ENCODE results near the gene SLC37A2.

SLC37A2 gene

DNA sequence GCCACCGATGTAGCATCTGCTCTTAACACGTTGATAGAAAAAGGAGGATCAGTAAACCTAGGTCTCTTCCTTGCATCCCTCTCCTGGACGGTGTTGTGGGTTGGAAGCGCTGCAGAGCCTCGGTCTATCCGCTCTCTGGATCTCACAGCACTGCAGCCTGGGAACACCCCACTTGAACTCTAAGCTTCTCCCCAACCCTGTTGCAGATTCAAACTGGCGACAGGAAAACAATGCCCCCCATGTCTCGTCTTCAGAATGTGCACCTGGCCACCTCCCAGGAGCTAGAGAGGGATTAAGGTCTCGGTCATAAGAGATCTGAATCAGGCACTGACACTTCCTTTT is 47.9 kb downstream of the SLC37A2 start:
- no peak for DNase-seq (ENCODE audit: low spot score)

DNA sequence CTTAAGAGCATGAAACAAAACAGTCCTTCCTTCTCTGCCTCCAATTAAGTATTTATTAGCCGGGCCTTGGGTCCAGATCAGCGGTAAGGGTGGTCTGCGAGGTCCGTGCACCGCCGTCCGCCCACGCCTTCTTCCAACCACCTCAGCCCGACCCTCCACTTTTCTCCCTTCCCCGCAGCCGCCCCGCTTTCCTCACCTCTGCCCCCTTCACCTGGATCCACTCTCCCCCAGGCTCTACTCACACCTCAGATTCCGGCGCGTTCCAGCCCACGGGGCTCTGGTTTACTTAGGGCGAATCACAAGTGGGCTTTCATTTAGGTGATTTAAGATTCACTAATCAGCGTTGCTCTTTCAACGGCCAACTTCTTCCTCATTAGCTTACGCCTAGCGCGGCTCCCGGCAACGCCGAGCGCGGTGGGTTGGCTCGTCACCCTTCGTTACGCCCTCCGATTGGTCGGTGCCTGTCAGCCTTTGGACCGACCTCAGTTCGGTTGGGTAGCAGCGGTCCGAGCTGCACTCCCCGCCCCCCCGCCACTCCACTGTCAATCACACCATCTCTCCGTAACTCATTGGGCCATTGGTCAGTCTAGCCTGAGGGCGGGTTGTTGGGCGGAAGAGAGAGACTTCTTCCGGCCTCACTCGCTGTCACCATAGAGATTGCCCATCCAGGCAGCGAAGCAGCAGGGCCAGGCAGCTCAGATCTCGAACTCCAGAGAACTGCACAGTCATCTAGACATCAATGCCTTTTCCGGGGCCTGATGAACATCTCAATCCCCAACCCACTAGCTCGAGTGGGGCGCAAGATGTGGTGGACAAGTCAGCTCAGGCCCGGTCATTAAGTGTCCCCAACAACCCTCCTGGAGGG is 48.5 kb downstream of the SLC37A2 start, which contains the start of gene TMEM218:
Gene TMEM218 (minus strand): TSS at position 284 of the 865 bp plus-strand sequence. CDS start 9,385 bp downstream, outside the sequence.
- DNase-seq (ENCODE audit: low spot score) = peak; percentile 98

DNA sequence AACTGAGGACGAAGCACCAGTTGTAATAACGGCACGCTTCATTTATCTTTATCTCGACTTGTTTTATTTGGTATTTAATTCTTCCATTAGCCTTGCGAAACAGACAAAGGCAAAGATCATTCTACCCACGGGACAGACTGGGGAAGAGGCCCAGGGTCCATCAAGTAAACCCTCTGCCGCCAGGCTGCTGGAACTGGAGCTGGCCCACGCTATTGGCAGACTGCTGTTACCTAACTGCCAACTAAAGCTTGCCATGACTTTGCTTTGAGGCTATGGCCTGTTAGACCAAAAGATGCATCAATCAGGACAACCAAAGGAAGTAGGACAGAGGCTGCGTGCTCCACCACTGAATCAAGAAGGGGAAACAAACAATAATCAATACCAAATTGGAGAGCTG is 49.1 kb downstream of the SLC37A2 start:
- no peak for DNase-seq (ENCODE audit: low spot score)

DNA sequence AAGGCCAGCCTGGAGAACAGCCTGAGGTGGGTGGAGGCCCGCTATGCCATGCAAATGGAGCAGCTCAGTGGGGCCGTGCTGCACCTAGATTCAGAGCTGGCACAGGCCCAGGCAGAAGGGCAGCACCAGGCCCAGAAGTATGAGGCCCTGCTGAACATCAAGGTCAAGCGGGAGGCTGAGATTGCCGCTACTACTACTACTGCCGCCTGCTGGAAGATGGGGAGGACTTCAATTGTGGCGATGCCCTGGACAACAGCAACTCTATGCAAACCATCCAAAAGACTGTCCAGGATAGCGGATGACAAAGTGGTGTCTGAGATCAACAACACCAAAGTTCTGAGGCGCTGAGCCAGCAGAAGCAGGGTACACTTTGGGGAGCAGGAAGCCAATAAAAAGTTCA is 51.4 kb downstream of the SLC37A2 start:
- DNase-seq (ENCODE audit: low spot score) = no peak

DNA sequence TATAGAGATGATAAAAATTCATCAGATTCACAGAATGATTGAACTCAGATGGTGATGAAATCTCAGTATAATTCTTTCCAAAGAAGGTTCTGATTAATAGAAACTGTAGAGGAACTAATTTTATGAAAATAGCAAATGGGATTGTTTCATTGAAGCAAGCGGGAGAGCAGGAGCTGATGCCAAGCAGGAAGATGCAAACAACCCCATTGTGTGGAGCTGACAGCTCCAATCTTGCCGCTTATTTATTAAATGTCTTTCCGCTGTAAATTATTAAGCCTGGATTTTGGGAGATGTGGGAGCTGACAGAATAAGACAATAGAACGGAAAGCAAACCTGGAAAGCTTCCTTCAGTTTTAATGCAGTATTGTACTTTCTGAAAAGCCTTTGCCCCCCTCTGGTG is 54.3 kb downstream of the SLC37A2 start:
- no peak for DNase-seq (ENCODE audit: low spot score)

DNA sequence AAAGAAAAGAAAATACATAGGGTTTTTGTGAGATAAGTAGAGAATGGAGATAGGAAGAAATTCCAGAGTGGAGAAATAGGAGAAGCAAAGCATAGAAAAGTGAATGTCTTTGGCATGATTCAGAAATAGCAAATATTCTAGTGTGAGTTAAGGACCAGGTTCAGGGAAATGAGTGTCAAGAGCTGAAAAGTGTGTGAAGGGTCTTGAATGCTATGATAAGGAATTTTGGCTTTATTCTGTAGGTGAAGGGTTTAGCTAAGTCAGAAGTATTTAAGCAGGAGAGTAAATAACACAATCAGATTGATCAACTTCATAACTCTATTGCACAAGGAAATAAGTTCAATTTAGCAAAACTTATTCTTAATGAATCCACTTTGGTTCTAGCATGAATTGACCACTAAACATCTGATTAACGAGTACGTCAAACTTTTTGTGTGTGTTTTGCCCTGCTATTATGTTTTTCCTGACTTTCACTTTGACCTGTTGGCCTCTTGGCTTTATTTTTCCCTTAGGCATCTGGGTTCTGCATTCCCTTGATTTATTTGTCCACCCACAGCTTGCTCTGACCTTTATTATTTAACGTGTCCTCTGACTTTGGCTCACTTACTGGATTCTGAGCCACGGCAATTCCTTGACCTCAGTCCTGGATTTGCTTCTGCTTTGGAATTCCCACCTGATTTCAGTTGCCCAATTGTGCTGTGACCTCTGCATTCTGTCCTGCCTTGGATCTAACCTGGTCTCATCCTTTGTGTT is 60.3 kb downstream of the SLC37A2 start:
- no peak for DNase-seq (ENCODE audit: low spot score)

DNA sequence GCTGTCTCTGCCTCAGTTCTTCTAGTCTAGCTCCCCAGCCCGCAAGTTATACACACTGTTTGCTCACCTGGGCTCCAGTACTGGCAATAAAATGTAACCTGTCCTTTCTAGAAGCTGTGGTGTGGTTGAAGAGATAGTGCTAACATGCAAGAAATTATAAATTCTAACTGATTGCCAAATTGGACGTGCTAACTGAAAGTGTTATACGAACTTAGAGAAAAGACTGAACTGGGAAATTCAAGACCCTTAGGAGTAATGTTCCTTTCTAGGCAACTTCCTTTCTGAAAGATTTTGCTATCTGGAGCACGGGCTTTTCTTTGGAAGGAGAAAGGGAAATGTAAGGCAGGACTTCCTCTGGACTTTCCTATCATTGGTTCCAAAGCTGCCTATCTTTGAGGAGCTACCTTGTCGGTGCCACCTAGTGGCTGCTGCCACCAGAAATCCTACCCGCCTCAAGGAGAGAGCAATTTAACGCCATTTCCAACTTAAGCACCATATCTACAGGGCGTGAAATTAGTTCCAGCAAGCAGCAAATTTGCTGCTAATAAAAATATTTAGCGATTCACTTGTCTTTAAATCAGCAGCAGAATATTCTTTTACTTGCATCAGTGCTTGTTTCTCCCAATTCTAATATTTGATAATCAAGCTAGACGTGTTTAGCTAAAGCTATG is 61.0 kb downstream of the SLC37A2 start:
- DNase-seq (ENCODE audit: low spot score) = no peak

DNA sequence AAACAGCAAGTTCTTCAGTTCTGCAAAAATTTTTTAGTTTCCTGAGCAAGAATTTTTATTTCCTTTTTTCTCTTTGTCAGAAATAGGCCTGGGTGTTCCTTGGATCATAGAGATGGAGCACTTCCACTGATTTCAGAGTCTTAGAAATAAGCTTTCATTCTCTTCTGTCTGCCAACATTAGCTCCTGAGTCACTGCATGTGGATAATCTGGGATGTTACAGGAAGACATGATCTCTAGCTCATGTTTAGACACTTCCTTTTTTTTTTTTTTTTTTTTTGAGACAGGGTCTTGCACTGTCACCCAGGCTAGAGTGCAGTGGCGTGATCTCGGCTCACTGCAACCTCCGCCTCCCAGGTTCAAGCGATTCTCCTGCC is 61.5 kb downstream of the SLC37A2 start:
- DNase-seq (ENCODE audit: low spot score) = no peak

DNA sequence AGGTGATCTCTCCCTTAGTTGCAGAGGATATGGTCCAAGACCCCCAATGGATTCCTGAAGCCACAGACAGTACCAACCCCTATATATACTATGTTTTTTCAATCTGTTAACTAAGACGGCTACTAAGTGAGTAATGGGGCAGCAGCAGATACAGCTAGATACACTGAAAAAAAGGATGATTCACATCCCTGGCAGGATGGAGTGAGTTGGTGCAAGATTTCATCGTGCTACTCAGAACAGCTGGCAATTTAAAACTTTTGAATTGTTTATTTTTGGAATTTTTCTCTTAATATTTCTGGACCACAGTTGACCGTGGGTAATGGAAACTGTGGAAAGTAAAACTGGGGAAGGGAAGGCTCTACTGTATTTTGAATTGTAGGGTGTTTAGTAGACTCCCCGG is 65.3 kb downstream of the SLC37A2 start:
- DNase-seq (ENCODE audit: low spot score) = no peak

DNA sequence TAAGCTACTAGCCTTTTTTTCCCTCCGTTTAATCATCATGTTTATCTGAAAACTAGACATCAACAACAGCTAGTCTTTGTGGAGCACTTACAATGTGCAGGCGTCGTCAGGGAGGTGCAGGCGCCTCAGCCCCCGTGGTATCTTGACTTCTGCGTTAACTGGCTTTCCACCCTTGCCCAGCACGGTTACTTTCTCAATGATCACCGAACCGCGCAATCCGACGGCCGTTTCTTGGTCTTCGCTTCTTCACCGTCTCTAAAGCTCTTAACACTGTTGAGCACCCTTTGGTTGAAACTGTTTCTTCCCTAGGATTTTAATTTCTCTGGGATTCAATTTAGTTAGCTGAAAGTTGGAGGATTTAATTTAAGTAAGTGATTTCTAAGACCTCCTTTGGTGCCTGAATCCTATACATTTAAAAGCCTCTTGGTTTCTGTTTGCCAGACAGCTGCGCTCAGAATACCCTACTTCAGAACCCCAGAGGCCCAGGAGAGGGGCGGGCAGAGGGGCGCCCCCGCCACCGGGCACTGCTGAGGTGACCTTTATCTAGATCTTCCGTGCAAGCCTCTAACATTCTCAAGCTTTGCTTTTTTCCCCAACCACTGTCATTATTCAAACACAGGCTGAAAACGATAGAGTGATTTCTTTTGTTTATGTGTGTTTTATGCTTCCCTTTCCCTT is 66.3 kb downstream of the SLC37A2 start:
- DNase-seq (ENCODE audit: low spot score) = no peak

DNA sequence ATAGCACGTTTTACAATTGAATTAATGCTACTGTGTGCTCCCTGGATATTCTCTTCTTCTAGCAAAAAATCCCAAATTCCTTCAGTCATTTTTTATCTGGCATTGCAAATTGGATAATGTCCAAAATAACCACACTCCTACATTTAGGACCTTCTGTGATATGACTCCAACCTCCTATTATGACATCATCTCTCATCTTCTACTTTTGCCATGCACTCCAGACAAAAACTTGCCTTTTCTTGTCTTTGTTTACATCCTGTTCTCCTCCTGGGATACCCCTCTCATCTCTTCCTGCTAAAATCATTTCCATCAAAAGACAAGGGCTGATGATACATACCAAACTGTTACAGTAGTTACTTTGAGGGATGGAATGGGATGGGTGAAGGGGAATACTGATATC is 69.0 kb downstream of the SLC37A2 start:
- no peak for DNase-seq (ENCODE audit: low spot score)

DNA sequence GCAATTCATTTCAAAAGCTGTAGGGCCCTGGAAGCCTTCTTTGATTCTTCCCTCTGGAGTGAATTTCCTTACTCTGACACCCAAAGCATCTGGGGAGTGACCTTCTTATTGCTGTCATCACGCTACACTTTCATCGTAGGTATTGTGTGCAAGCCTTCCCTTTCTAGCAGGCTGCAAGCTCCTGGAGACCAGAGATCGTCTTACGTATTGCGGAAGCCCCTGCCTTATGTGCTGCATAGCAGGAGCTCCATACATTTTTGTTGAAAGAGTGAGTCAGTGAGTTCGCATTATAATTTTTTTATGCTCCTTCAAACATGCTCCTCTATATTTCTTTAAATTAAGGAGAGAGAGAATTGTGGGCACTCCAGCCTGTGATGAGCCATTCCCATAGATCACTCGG is 69.5 kb downstream of the SLC37A2 start:
- DNase-seq (ENCODE audit: low spot score) = no peak

DNA sequence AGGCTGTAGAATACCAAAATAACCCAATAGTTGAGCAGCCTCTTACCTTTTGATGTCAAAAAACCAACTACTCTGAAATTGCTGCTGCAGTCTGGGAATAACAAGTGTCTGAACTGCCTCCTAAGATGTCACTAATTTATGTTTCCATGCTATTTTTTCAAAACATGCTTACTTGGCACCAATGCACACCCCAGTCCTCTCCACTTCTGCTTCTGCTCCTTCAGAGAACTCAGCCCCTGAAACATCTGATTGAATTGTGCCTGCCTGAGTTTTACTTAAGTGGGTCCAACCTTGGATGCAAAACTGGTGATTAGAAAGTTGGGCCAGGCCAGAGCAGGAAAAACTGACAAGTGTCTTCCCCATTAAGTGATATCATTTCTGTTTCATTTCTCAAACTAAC is 72.9 kb downstream of the SLC37A2 start:
- DNase-seq (ENCODE audit: low spot score) = no peak

DNA sequence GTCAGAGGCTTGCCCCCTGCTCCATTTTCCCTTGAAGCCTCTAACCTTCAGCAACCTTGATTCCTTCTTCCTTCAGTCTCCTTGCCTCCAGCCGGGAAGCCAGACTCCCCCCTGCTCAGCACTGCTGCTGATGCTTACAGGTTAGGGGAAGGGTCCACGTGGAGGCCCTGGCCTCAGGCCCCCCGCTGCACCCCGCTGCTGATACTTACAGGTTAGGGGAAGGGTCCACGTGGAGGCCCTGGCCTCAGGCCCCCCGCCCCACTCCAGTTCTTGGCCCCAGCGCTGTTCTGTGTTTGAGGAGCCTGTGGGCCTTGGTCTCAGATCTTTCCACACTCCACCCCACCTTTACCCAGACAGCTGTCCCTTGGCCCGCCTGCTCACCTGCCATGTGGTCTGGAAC is 75.9 kb downstream of the SLC37A2 start:
- DNase-seq (ENCODE audit: low spot score) = no peak

DNA sequence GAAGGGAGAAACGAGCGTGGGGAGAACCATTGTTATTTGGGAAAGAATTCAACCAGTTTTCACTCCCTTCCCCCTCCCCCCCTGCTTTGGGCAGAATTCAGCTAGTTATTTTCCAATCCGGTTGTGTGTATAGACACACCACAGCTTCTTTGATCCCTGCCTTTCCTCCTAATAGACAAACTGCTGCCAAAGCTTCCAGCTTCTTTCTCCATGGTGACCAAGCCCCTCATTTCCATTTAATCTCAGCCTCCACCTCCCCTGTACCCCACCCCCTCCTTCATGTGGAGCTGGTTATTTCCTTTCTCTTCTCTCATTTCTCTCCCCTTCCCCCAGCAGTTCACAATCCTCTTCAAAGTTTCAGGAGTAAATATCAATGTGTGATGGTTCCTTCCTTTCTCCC is 76.7 kb downstream of the SLC37A2 start:
- DNase-seq (ENCODE audit: low spot score) = no peak
